Pons (tissue), 1 donor: Measurements from ENCODE around the gene SLC25A45.

ENCODE experiments used
- DNase-seq: peaks from one replicate; pipeline ENCODE4 v3.0.0-alpha.2; 2016; ENCODE audit warnings: low spot score

SLC25A45 gene

DNA sequence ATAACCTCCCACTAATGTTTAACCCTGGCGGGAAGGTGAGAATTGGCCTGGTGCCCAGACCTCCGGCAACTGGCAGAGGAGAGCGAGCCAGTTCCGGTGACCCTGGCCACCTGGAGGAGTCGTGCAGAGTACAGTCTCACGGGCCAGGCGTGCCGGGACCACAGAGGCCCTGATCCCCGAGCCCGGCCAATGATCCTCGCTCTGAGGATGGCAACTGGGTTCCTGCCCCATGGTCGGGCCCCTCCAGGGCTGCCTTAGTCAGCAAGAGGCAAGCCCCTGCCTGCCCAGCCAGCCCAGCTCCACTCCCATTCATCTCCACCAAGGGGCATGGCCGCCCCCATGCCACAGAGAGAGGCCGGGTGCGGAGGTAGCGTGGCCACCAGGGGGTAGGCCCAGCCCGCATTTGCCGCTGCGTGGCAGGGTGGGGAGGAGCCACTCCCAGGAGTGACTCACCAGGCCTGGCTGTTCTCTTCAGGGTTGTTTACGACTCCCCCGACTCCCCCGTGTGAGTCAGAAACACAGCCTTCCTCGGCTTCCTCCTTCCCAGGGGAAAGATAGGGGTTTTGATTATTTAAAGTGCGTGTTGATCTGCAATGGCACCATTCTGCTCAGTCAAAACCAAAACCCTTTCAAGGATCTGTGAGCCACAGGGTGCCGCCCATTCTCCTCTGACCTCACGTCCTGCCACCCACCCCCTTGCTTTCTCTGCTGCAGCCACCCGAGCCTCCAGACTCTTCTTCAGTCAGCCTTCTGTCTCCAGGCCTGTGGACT, at the start of gene SLC25A45:
Gene SLC25A45, minus strand, starts transcription at position 614 of the 771 bp plus-strand sequence. CDS start 695 bp downstream, outside the sequence.
- DNase-seq, result peak; percentile 92

DNA sequence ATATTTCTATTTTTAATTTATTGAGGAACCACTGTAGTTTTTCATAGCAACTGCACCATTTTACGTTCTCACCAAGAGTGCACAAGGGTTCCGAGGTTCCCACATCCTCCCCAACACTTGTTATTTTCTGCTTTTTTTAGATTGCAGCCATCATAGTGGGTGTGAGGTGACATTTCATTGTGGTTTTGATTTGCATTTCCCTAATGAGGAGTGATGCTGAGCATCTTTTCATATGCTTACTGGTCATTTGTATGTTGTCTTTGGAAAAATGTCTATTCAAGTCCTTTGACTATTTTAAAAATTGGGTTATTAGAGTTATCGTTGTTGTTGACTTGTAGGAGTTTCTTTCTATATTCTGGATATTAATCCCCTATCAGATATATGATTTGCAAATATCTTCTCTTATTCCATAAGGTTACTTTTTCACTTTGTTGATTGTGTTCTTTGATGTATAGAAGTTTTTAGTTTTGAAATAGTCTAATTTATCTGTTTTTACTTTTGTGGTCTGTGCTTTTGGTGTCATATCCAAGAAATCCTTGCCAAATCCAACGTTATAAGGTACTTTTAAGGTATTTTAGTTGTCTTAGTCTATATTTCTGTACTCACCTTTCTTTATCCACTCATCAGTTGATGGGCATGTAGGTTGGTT, 49.1 kb upstream of the SLC25A45 start:
- peak; percentile 49 for DNase-seq

- DNase-seq, result peak; percentile 82
These were observed 48.2 kb upstream of the SLC25A45 start for GRCh38 chr11:65430406-65431217.

DNA sequence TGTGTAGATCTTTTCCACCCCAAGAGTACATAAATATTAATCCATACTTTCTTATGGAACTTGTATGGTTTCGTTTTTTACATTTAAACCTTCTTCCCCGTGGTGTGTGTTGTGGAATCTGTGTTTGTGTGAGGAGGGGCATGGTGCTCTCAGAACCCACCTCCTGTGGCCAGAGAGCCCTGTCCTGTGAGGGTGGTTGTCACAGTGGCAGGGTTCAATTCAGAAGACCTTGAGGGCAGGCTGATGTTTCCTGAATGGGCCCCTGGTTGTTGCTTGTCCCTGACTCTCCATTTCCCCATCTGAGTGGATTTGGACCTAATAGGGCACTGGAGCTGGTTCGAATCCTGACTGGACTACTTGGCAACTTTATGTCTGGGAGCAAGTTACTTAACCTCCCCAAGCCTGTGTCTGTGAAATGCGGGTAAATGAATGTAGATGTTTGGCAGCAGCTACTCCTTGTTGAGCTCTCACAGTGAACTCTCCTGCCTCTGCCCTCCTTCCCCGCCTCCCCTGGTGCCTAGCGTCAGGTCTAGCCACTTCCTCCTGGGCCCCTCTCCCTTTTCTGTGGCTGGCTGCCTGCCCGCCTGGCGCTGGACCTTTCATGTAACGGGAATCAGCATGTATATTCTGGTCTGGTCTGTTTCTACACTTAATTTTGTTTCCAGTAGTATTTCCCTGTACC, 47.4 kb upstream of the SLC25A45 start:
- no peak for DNase-seq

- peak; percentile 79 for DNase-seq
These were observed 46.7 kb upstream of the SLC25A45 start for GRCh38 chr11:65429068-65429681.

DNA sequence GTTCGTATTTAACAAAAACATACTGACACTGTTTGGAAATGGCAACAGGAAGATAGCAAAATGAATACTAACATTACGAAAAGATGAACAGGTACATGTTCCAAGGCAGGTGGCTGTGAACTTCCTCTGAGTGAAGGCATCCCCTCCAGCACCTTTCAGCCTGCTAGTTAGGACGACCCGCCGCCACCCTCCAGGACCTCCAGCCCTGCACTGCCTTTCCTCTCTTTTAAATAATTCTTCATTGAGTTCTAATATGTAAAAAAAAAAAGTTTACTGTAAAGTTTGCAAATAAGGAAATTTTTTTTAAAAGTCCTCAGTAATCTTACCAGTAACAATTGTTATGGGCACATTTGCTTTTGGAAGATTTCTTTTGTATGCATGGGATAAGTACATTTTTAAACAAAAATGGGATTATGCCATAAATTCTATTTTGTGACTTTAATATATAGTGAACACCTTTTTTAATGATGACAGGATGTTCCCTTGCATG, 46.2 kb upstream of the SLC25A45 start:
- DNase-seq, result no peak

GRCh38 chr11:65427691-65428577, 45.5 kb upstream of the SLC25A45 start:
- DNase-seq, result peak; percentile 80

- DNase-seq, result peak; percentile 82
These were observed 44.6 kb upstream of the SLC25A45 start for GRCh38 chr11:65426839-65427690.

- DNase-seq, result peak; percentile 78
These were observed 43.8 kb upstream of the SLC25A45 start for GRCh38 chr11:65425971-65426838.

DNA sequence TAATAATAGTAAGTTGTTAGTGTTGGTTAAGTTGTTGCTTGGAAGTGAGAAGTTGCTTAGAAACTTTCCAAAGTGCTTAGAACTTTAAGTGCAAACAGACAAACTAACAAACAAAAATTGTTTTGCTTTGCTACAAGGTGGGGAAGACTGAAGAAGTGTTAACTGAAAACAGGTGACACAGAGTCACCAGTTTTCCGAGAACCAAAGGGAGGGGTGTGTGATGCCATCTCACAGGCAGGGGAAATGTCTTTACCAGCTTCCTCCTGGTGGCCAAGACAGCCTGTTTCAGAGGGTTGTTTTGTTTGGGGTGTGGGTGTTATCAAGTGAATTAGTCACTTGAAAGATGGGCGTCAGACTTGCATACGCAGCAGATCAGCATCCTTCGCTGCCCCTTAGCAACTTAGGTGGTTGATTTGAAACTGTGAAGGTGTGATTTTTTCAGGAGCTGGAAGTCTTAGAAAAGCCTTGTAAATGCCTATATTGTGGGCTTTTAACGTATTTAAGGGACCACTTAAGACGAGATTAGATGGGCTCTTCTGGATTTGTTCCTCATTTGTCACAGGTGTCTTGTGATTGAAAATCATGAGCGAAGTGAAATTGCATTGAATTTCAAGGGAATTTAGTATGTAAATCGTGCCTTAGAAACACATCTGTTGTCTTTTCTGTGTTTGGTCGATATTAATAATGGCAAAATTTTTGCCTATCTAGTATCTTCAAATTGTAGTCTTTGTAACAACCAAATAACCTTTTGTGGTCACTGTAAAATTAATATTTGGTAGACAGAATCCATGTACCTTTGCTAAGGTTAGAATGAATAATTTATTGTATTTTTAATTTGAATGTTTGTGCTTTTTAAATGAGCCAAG, 42.9 kb upstream of the SLC25A45 start:
- peak; percentile 72 for DNase-seq

DNA sequence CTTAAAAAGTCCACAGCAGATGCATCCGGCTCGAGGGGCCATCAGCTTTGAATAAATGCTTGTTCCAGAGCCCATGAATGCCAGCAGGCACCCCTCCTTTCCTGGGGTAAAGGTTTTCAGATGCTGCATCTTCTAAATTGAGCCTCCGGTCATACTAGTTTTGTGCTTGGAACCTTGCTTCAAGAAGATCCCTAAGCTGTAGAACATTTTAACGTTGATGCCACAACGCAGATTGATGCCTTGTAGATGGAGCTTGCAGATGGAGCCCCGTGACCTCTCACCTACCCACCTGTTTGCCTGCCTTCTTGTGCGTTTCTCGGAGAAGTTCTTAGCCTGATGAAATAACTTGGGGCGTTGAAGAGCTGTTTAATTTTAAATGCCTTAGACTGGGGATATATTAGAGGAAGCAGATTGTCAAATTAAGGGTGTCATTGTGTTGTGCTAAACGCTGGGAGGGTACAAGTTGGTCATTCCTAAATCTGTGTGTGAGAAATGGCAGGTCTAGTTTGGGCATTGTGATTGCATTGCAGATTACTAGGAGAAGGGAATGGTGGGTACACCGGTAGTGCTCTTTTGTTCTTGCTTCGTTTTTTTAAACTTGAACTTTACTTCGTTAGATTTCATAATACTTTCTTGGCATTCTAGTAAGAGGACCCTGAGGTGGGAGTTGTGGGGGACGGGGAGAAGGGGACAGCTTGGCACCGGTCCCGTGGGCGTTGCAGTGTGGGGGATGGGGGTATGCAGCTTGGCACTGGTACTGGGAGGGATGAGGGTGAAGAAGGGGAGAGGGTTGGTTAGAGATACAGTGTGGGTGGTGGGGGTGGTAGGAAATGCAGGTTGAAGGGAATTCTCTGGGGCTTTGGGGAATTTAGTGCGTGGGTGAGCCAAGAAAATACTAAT, 42.0 kb upstream of the SLC25A45 start:
- peak; percentile 62 for DNase-seq

- DNase-seq, result peak; percentile 50
These were observed 41.2 kb upstream of the SLC25A45 start for GRCh38 chr11:65423516-65424204.

DNA sequence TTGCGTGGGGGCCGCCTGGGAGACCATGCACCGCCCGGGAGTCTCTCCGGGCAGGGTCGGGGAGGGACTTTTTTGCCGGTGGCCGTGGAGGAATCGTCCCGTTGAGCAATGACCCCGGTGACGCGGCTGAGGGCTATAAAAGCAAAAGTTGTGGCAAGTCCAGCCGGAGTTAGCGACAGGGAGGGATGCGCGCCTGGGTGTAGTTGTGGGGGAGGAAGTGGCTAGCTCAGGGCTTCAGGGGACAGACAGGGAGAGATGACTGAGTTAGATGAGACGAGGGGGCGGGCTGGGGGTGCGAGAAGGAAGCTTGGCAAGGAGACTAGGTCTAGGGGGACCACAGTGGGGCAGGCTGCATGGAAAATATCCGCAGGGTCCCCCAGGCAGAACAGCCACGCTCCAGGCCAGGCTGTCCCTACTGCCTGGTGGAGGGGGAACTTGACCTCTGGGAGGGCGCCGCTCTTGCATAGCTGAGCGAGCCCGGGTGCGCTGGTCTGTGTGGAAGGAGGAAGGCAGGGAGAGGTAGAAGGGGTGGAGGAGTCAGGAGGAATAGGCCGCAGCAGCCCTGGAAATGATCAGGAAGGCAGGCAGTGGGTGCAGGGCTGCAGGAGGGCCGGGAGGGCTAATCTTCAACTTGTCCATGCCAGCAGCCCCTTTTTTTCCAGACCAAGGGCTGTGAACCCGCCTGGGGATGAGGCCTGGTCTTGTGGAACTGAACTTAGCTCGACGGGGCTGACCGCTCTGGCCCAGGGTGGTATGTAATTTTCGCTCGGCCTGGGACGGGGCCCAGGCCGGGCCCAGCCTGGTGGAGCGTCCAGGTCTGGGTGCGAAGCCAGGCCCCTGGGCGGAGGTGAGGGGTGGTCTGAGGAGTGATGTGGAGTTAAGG, 40.4 kb upstream of the SLC25A45 start, which contains the start of gene NEAT1:
Gene NEAT1, plus strand, starts transcription at position 166 of the 883 bp plus-strand sequence.
- peak; percentile 96 for DNase-seq

GRCh38 chr11:65421794-65422632, 39.6 kb upstream of the SLC25A45 start:
- peak; percentile 89 for DNase-seq
